Liver (tissue), 9 donors: ENCODE results near the gene B3GALT5. TPM values are rescaled to one million over a fixed set of nuclear protein-coding genes. Genes with fewer than 3 reads are reported as not detected.

Experiments used
- DNase-seq: peaks from one replicate; pipeline ENCODE4 v3.0.0-alpha.2; 2017; ENCODE audit warnings: low spot score
- H3K27ac ChIP-seq, 2 donors: one replicate each; pipeline ENCODE4 v1.7.0; 2013; ENCODE audit warnings: inconsistent platforms in 2 of 2, low read length in 2 of 2, control low read depth in 1 of 2, low read depth in 1 of 2, mild to moderate bottlenecking in 1 of 2
- H3K27me3 ChIP-seq, 4 donors: one replicate each; pipeline versions ENCODE4 v1.6.1 to v1.7.0; 2013; ENCODE audit warnings: low read length in 3 of 4, inconsistent platforms in 1 of 4, mild to moderate bottlenecking in 1 of 4, moderate library complexity in 1 of 4; ENCODE audit not compliant: control insufficient read depth in 4 of 4, insufficient read depth in 4 of 4
- H3K36me3 ChIP-seq, 4 donors: one replicate each; pipeline versions ENCODE4 v1.6.1 to v1.7.0; 2013; ENCODE audit warnings: low read length in 3 of 4, mild to moderate bottlenecking in 3 of 4, low read depth in 1 of 4, moderate library complexity in 1 of 4; ENCODE audit not compliant: control insufficient read depth in 4 of 4, insufficient read depth in 3 of 4
- H3K4me1 ChIP-seq, 4 donors: one replicate each; pipeline versions ENCODE4 v1.6.1 to v1.7.0; 2013; ENCODE audit warnings: low read length in 3 of 4, mild to moderate bottlenecking in 3 of 4, moderate library complexity in 1 of 4; ENCODE audit not compliant: control insufficient read depth in 4 of 4, insufficient read depth in 4 of 4
- H3K4me3 ChIP-seq, 3 donors: one replicate each; pipeline versions ENCODE4 v1.6.1 to v1.7.0; 2013; ENCODE audit warnings: low read length in 3 of 3, control low read depth in 1 of 3, low read depth in 1 of 3, mild to moderate bottlenecking in 1 of 3
- H3K9ac ChIP-seq, 2 donors: one replicate each; pipeline ENCODE4 v1.7.0; 2013; ENCODE audit warnings: low read length in 2 of 2, mild to moderate bottlenecking in 2 of 2, moderate library complexity in 2 of 2, control low read depth in 1 of 2, low read depth in 1 of 2
- H3K9me3 ChIP-seq, 4 donors: one replicate each; pipeline versions ENCODE4 v1.6.1 to v1.7.0; 2013; ENCODE audit warnings: low read length in 3 of 4; ENCODE audit not compliant: control insufficient read depth in 4 of 4
- EGR1 ChIP-seq, 2 donors: IDR thresholded peaks; 2 replicates each; pipeline ENCODE4 v1.6.1; 2016 to 2018; ENCODE audit warnings: antibody characterized with exemption in 2 of 2, low read depth in 2 of 2
- FOXA1 ChIP-seq: IDR thresholded peaks from 2 replicates; pipeline ENCODE4 v1.6.1; 2016; ENCODE audit warnings: antibody characterized with exemption
- FOXA2 ChIP-seq: IDR thresholded peaks from 2 replicates; pipeline ENCODE4 v1.6.1; 2016; ENCODE audit warnings: antibody characterized with exemption
- GABPA ChIP-seq, 2 donors: IDR thresholded peaks in 1 of 2; conservative IDR thresholded peaks in 1 of 2; 2 replicates each; pipeline ENCODE4 v1.6.1; 2016; ENCODE audit warnings: antibody characterized with exemption in 2 of 2, mild to moderate bottlenecking in 1 of 2, moderate library complexity in 1 of 2
- HNF4A ChIP-seq, 2 donors: conservative IDR thresholded peaks; 2 replicates each; pipeline ENCODE4 v1.6.1; 2016; ENCODE audit warnings: antibody characterized with exemption in 2 of 2, mild to moderate bottlenecking in 2 of 2
- HNF4G ChIP-seq: IDR thresholded peaks from 2 replicates; pipeline ENCODE4 v1.6.1; 2016; ENCODE audit warnings: antibody characterized with exemption
- JUND ChIP-seq, 2 donors: IDR thresholded peaks; 2 replicates each; pipeline ENCODE4 v1.6.1; 2016; ENCODE audit warnings: antibody characterized with exemption in 2 of 2
- RXRA ChIP-seq, 2 donors: IDR thresholded peaks; 2 replicates each; pipeline ENCODE4 v1.6.1; 2017 to 2018; ENCODE audit warnings: antibody characterized with exemption in 2 of 2, mild to moderate bottlenecking in 1 of 2
- SP1 ChIP-seq: IDR thresholded peaks from 2 replicates; pipeline ENCODE4 v1.6.1; 2018; ENCODE audit warnings: antibody characterized with exemption, mild to moderate bottlenecking
- WGBS: extraction: QIAGEN DNeasy Blood & Tissue Kit; methylation state at CpG from one replicate; pipeline ENCODE4 v1.1.7; 2013; 5-methylcytosine and 5-hydroxymethylcytosine counted together
- polyA plus RNA-seq, 2 donors: library from polyadenylated mRNA; stranded (reverse) in 1 of 2; unstranded in 1 of 2; fragments of 200-250 nt in 1 of 2; fragments of >200 nt in 1 of 2; fragmentation: Nextera tagmentation in 1 of 2; extraction: Ambion mirVana in 1 of 2; gene quantifications; one replicate each; pipeline versions ENCODE4 v1.2.1 to v1.2.3, GENCODE V29; 2013 to 2015
- total RNA-seq, 2 donors: library from RNA; depleted of rRNA; stranded (reverse); fragments of >200 nt; gene quantifications; one replicate each; pipeline ENCODE4 v1.2.3, GENCODE V29; 2014
- TF ChIP-seq, protein P1 (sequence below): IDR thresholded peaks from 2 replicates; pipeline ENCODE4 v1.6.1; 2016; ENCODE audit warnings: antibody characterized with exemption
- TF ChIP-seq, protein P2 (sequence below): IDR thresholded peaks from 2 replicates; pipeline ENCODE4 v1.6.1; 2016; ENCODE audit warnings: antibody characterized with exemption
- TF ChIP-seq, protein P3 (sequence below): IDR thresholded peaks from 2 replicates; pipeline ENCODE4 v1.6.1; 2016; ENCODE audit warnings: antibody characterized with exemption, mild to moderate bottlenecking
- TF ChIP-seq, protein P4 (sequence below): fragments of 150-350 bp; IDR thresholded peaks from 2 replicates; pipeline ENCODE4 v1.5.1; 2017; ENCODE audit warnings: improper control_type of control experiment, low read depth, low read length; ENCODE audit not compliant: missing input control
- donor health status: healthy.
- donor health status: healthy.
- donor health status: healthy.
- donor health status: healthy.
- donor health status: healthy.

The B3GALT5 gene
- total and polyA plus RNA-seq, 4 donors, result 0.05 to 0.33 (median 0.10) TPM

DNA sequence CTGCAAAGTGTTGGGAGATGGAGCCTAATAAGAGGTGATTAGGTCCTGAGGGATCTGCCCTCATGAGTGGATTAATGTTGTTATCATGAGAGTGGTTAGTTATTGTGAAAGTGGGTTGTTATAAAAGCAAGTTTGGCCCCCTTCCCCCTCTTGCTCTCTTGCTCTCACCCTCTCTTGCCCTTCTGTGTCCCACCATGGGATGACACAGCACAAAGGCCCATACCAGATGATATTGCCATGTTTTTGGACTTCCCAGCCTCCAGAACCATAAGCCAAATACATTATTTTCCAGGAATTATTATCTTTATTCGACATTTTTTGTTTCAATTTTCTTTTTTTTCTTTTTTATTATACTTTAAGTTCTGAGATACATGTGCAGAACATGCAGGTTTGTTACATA, 90.8 kb downstream of the B3GALT5 start:
- H3K9me3 ChIP-seq, result peaks cover 0 to 6% (median 3%) of the 10 kb centered on the region in 4 donors
- H3K36me3 ChIP-seq, result no peaks in the 10 kb centered on the region
- H3K27ac ChIP-seq, result no peak overlapping the region
- H3K4me1 ChIP-seq, result no peaks in the 10 kb centered on the region
- no peak overlapping the region for H3K9ac ChIP-seq
- H3K27me3 ChIP-seq, result peaks cover 0 to 6% (median 0%) of the 10 kb centered on the region in 4 donors
- no peak for DNase-seq
- H3K4me3 ChIP-seq, result no peak overlapping the region
- TF ChIP-seq JUND (IDR thresholded peaks at IDR 0.05) (no peak), HNF4G (no peak)
- WGBS, result 39% methylated on average over 1 of the region's 1 CpG

DNA sequence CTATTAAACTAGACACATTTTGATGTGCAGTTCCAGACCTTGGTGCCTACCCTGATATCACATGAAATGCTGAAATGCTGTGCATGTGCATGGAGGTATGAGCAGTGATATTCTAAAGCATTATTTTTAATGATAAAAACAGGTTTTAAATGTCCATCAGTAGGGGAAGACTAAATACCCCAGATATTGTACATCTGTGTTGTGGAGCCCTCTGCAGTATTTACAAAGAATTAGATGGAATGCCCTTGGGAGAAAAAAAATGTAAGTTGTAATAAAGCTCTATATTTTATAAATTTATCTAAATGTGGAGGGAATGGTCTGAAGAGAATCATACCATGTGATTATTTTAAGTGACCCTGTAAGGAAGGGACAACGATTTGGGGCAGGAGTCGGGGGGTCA, 93.1 kb downstream of the B3GALT5 start:
- Histone ChIP-seq H3K27me3 (peaks cover 0 to 7% (median 0%) of the 10 kb centered on the region in 4 donors), H3K27ac (no peak overlapping the region), H3K36me3 (no peaks in the 10 kb centered on the region), H3K4me3 (no peak overlapping the region), H3K9me3 (peaks cover 0 to 6% (median 3%) of the 10 kb centered on the region in 4 donors), H3K4me1 (no peaks in the 10 kb centered on the region), H3K9ac (no peak overlapping the region)
- no peak for DNase-seq
- TF ChIP-seq, protein P1, sequence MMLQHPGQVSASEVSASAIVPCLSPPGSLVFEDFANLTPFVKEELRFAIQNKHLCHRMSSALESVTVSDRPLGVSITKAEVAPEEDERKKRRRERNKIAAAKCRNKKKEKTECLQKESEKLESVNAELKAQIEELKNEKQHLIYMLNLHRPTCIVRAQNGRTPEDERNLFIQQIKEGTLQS, result no peak
- no peak for TF ChIP-seq FOXA2
- TF ChIP-seq EGR1 (IDR thresholded peaks at IDR 0.05; ENCODE audit: low read depth in 2 of 2), result no peak
- TF ChIP-seq, protein P2, sequence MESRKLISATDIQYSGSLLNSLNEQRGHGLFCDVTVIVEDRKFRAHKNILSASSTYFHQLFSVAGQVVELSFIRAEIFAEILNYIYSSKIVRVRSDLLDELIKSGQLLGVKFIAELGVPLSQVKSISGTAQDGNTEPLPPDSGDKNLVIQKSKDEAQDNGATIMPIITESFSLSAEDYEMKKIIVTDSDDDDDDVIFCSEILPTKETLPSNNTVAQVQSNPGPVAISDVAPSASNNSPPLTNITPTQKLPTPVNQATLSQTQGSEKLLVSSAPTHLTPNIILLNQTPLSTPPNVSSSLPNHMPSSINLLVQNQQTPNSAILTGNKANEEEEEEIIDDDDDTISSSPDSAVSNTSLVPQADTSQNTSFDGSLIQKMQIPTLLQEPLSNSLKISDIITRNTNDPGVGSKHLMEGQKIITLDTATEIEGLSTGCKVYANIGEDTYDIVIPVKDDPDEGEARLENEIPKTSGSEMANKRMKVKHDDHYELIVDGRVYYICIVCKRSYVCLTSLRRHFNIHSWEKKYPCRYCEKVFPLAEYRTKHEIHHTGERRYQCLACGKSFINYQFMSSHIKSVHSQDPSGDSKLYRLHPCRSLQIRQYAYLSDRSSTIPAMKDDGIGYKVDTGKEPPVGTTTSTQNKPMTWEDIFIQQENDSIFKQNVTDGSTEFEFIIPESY, result no peak
- TF ChIP-seq HNF4A (conservative IDR thresholded peaks at IDR 0.05), result no peak
- no peak for TF ChIP-seq SP1
- TF ChIP-seq GABPA (IDR thresholded peaks at IDR 0.05 in 1 of 2, conservative IDR thresholded peaks at IDR 0.05 in 1 of 2), result no peak
- no peak for TF ChIP-seq FOXA1
- no peak for TF ChIP-seq RXRA (IDR thresholded peaks at IDR 0.05)
- TF ChIP-seq, protein P3, sequence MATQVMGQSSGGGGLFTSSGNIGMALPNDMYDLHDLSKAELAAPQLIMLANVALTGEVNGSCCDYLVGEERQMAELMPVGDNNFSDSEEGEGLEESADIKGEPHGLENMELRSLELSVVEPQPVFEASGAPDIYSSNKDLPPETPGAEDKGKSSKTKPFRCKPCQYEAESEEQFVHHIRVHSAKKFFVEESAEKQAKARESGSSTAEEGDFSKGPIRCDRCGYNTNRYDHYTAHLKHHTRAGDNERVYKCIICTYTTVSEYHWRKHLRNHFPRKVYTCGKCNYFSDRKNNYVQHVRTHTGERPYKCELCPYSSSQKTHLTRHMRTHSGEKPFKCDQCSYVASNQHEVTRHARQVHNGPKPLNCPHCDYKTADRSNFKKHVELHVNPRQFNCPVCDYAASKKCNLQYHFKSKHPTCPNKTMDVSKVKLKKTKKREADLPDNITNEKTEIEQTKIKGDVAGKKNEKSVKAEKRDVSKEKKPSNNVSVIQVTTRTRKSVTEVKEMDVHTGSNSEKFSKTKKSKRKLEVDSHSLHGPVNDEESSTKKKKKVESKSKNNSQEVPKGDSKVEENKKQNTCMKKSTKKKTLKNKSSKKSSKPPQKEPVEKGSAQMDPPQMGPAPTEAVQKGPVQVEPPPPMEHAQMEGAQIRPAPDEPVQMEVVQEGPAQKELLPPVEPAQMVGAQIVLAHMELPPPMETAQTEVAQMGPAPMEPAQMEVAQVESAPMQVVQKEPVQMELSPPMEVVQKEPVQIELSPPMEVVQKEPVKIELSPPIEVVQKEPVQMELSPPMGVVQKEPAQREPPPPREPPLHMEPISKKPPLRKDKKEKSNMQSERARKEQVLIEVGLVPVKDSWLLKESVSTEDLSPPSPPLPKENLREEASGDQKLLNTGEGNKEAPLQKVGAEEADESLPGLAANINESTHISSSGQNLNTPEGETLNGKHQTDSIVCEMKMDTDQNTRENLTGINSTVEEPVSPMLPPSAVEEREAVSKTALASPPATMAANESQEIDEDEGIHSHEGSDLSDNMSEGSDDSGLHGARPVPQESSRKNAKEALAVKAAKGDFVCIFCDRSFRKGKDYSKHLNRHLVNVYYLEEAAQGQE, result no peak
- TF ChIP-seq, protein P4, sequence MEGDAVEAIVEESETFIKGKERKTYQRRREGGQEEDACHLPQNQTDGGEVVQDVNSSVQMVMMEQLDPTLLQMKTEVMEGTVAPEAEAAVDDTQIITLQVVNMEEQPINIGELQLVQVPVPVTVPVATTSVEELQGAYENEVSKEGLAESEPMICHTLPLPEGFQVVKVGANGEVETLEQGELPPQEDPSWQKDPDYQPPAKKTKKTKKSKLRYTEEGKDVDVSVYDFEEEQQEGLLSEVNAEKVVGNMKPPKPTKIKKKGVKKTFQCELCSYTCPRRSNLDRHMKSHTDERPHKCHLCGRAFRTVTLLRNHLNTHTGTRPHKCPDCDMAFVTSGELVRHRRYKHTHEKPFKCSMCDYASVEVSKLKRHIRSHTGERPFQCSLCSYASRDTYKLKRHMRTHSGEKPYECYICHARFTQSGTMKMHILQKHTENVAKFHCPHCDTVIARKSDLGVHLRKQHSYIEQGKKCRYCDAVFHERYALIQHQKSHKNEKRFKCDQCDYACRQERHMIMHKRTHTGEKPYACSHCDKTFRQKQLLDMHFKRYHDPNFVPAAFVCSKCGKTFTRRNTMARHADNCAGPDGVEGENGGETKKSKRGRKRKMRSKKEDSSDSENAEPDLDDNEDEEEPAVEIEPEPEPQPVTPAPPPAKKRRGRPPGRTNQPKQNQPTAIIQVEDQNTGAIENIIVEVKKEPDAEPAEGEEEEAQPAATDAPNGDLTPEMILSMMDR, result no peak
- 73% methylated on average over 2 of the region's 2 CpGs for WGBS
